Skin of body (tissue), 2 donors: ENCODE measurements around the gene KRTAP10-10. TPM values are rescaled to one million over a fixed set of nuclear protein-coding genes. Genes with fewer than 3 reads are reported as not detected.
"Not testable (repeated sequence)": the region's sequence is repeated elsewhere in the genome, so short reads cannot be mapped to it uniquely, and the experiment has no call there.

Source experiments
- DNase-seq: peaks from one replicate; lab custom pipeline; 2025; lab: John Stamatoyannopoulos, UW
- total RNA-seq: library from RNA; depleted of rRNA; stranded (reverse); fragments of >200 nt; gene quantifications from one replicate; pipeline ENCODE4 v1.2.3, GENCODE V29; 2014

KRTAP10-10 gene
- total RNA-seq, 1 donor from 2014 or later, result 0.49 TPM

DNA sequence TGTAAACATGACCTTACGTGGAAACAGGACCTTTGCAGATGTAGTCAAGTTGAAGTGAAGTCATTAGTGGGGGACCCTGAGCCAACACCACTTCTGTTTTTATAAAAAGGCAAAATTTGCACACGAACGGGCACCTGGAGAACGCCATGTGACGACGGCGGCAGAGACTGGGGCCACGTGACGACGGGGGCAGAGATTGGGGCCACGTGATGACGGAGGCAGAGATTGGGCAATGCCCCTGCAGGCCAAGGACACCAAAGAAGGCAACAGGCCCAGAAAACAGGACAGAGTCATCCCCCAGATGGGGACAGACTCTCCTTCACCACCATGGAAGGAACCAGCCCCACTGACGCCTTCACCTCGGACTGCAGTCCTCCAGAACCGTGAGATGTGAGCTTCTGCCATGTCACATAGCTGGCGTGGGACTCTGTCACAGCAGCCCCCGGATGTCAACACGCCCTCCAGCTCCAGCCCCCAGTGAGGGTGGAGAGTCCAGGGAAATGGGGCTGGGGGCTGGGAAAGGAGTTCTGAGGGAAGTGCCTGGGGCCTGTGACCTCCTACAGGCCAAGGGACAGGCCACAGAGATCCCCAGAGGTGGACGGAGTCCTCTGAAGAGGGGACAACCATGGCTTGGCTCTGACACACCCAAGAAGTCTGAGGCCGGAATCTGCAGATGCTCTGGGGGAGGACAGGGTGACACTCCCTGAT lies 13.3 kb downstream of the KRTAP10-10 start:
- DNase-seq, result no peak

DNA sequence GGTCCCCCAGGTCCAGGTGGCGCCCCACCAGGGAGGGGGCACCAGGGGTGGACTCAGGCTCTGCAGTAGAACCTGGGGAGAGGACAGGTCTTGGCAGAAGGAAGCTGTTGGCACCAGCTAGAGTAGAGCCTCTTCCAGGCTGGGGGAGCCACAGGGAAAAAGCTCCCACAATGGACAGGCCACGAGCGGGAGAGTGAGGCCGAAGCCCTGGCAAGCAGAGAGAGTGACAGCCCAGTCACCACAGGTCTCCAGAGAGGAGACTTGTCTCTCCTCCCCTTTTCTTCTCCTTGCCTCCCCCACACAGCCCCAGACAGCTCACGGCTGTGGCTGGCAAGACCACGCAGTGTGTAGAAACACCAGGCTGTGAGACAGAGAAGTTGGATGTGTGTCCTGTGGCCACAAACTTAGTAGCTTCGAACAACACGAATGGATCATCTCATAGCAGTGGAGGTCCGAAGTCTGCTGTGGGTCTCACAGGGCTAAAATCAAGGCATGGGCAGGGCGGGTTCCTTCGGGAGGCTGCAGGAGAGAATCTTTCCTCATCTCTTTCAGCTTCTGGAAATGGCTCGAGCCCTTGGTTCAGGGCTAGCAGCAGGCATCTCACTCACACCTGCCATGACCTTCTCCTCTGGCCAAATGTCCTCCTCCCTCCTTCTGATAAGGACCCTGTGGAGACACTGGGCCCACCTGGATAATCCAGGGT lies 14.0 kb downstream of the KRTAP10-10 start:
- no peak for DNase-seq

GRCh38 chr21:44653123-44653522 lies 16.0 kb downstream of the KRTAP10-10 start:
- no peak for DNase-seq

GRCh38 chr21:44653656-44654575 lies 16.8 kb downstream of the KRTAP10-10 start:
- DNase-seq, result no peak

GRCh38 chr21:44654576-44655175 lies 17.5 kb downstream of the KRTAP10-10 start, which contains the start of gene KRTAP12-4:
Gene KRTAP12-4 (minus strand): TSS chr21:44654659. CDS start chr21:44654614, 45 bp downstream.
- no peak for DNase-seq

DNA sequence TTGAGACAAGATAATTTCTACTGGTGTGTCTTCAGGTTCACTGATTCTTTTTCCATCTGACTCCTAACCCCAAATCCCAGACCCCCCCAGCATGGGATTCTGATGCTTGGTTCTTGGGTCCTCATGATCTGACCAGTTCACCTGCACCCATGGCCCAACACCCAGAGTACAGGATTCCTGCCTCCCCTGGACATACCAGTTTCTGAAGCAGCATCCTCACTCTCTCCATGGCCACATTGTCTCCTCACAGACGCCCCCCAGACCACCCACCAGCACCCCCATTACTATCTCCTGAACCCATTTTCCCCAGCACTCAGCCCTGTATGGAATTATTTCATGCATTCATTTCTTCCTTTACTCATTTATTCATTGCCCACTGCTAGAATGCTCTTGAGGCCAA lies 19.7 kb downstream of the KRTAP10-10 start:
- no peak for DNase-seq

GRCh38 chr21:44657635-44658540 lies 20.7 kb downstream of the KRTAP10-10 start, which contains the start of gene KRTAP12-3:
Gene KRTAP12-3 (plus strand): TSS chr21:44657932. CDS start chr21:44657980, 48 bp downstream.
- no peak for DNase-seq

DNA sequence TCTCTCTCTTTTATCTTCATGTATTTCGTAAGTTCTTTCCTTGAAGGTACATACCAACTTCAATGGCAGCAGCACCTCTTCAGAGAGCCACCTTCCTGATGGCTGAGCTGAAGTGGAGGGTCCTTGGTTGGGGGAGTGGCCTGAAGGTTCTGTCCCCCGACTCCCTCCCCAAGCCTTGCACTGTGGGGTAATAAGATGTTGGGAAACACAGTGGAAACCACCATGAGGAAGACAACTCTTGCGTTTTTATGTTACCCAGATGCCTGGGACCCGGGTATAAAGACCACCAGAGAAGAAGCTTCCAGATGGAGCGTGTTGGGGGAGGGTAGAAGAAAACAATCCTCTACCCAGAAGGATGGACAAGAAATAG lies 21.4 kb downstream of the KRTAP10-10 start:
- DNase-seq, result no peak

- no peak for DNase-seq
These were observed 21.9 kb downstream of the KRTAP10-10 start for GRCh38 chr21:44658913-44659595.

- not testable (repeated sequence) for DNase-seq
These were observed 24.4 kb downstream of the KRTAP10-10 start for GRCh38 chr21:44661567-44661966.

GRCh38 chr21:44664691-44665090 lies 27.5 kb downstream of the KRTAP10-10 start:
- DNase-seq, result no peak

GRCh38 chr21:44666401-44667320 lies 29.5 kb downstream of the KRTAP10-10 start, which contains the start of gene KRTAP12-2:
Gene KRTAP12-2 (minus strand): TSS chr21:44666927. CDS start chr21:44666886, 41 bp downstream.
- DNase-seq, result no peak

- DNase-seq, result no peak
These were observed 30.5 kb downstream of the KRTAP10-10 start for GRCh38 chr21:44667612-44668011.

DNA sequence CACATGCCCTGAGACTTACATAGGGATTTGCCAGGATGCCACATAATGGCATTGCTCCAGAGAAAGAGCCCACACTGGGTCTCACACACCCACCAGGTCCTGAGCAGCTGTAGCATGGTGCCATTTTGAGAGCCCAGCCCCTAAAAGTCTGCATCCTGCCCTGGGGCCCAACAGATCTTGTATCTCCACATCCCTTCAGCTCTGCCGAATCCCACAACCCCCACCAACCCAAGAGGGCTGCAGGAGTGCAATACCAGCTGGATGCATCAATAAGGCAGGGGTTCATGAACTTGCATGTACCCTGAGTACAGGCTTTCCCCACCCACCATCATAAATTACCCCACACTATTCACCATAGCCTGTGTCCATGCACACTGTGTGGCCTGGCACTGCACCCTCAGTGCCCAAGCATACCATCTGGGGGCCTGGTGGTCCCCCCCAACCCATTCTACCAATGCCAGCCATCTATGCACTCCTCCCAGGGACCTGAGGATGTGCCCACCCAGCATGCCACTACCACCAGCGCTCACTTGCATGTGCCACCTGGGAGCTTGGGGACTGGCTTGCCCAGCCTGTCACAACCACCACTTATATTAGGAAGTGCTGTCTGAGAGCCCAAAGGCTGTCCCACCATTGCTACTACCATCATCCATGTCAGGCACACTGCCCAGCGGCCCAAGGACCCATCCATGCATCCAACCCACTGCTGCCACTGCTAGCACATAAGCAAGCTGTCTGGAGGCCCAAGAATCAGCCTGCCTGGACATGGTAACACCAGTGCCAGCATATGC lies 33.7 kb downstream of the KRTAP10-10 start:
- no peak for DNase-seq

- no peak for DNase-seq
These were observed 34.8 kb downstream of the KRTAP10-10 start for GRCh38 chr21:44671911-44672310.

DNA sequence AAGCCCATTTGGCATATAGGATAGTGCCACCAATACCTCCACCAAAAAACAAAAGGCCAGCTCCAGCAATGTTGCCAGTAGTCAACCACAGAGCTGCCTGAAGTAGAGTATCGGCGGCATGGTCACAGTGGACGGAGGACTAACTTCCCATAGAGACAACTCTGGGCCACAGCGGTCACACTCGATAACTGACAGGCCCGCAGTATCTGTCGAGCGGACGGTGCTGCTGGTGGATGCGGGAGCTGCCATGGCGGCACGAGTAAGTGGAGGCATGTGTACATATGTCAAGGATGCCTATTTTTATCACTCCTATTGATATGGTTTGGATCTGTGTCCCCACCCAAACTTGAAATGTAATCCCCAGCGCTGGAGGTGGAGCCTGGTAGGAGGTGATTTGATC lies 40.7 kb downstream of the KRTAP10-10 start:
- DNase-seq, result no peak

DNA sequence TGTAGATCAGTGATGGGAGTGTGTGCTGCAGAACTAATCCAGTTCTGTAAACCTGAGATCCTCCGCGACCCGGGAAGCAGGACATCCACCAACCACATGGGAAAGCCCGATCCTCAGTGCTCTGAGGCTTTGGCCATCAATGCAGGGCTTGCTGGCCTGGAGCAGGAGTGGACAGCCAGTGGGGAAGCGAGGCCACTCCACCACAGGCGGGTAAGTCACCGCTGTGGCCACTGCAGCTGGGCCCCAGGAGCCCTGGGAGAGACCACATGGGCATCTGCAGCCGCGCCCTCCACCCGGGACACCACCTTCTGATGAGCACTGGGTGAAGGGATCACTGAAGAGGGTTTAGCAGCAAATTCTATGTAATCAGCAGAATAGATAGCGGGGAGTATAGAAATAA lies 44.0 kb downstream of the KRTAP10-10 start:
- no peak for DNase-seq
